NT2/D1 (cell line): ENCODE data around the gene CDKL4.

Experiments
- SUZ12 ChIP-seq: IDR thresholded peaks from 2 replicates; pipeline ENCODE4 v1.6.1; 2011; ENCODE audit not compliant: insufficient read length, insufficient read depth; ENCODE audit errors: extremely low read depth
- YY1 ChIP-seq: IDR thresholded peaks from 2 replicates; pipeline ENCODE4 v1.6.1; 2011; ENCODE audit not compliant: insufficient read length, insufficient read depth

- no peak for TF ChIP-seq YY1
- no peak for TF ChIP-seq SUZ12
Observed at GRCh38 chr2:39171621-39172020, 72.1 kb downstream of the CDKL4 start.
